Natural killer cell (primary cell): ENCODE results near the gene NAA16. TPM values are rescaled to one million over a fixed set of nuclear protein-coding genes. Genes with fewer than 3 reads are reported as not detected.

ENCODE experiments used
- ATAC-seq, 3 donors: fragments of 150-1000 bp in 2 of 3; fragments of 200-7000 bp in 1 of 3; cut with Tn5 transposase; 1 replicate in 1 of 3; 2 replicates in 2 of 3; pipeline ENCODE4 v1.10.0; 2021; ENCODE audit warnings: mild to moderate bottlenecking in 2 of 3, moderate library complexity in 2 of 3
- DNase-seq, 2 donors: peaks; one replicate each; pipeline versions ENCODE4 v3.0.0 to v3.0.0-alpha.2; 2013 to 2021; ENCODE audit warnings: mixed read lengths in 1 of 2
- H3K27ac ChIP-seq: one replicate; pipeline ENCODE4 v1.5.1; 2013; ENCODE audit warnings: mild to moderate bottlenecking, low read length
- H3K27me3 ChIP-seq: one replicate; pipeline ENCODE4 v1.6.1; 2013; ENCODE audit warnings: low read length; ENCODE audit not compliant: control insufficient read depth, insufficient read depth
- H3K36me3 ChIP-seq: one replicate; pipeline ENCODE4 v1.6.1; 2013; ENCODE audit warnings: low read length; ENCODE audit not compliant: control insufficient read depth, insufficient read depth
- H3K4me1 ChIP-seq: one replicate; pipeline ENCODE4 v1.6.1; 2013; ENCODE audit warnings: low read length; ENCODE audit not compliant: control insufficient read depth, insufficient read depth
- H3K4me3 ChIP-seq: one replicate; pipeline ENCODE4 v1.5.1; 2013; ENCODE audit warnings: low read length
- H3K9me3 ChIP-seq: one replicate; pipeline ENCODE4 v1.6.1; 2013; ENCODE audit warnings: low read length; ENCODE audit not compliant: control insufficient read depth, insufficient read depth
- H3K27ac Mint-ChIP-seq, 2 donors: one replicate each; pipeline ENCODE4 v1.8.0; 2022; ENCODE audit warnings: mild to moderate bottlenecking in 2 of 2, mixed read lengths in 2 of 2, moderate library complexity in 1 of 2
- H3K27me3 Mint-ChIP-seq, 2 donors: one replicate each; pipeline ENCODE4 v1.8.0; 2022; ENCODE audit warnings: low read depth in 2 of 2, mixed read lengths in 2 of 2
- H3K36me3 Mint-ChIP-seq: one replicate; pipeline ENCODE4 v1.8.0; 2022; ENCODE audit warnings: mixed read lengths
- H3K4me1 Mint-ChIP-seq, 2 donors: one replicate each; pipeline ENCODE4 v1.8.0; 2022; ENCODE audit warnings: mixed read lengths in 2 of 2
- H3K4me3 Mint-ChIP-seq: one replicate; pipeline ENCODE4 v1.8.0; 2022; ENCODE audit warnings: mild to moderate bottlenecking, moderate library complexity, mixed read lengths
- H3K9me3 Mint-ChIP-seq, 2 donors: one replicate each; pipeline ENCODE4 v1.8.0; 2022; ENCODE audit warnings: mixed read lengths in 2 of 2
- WGBS: methylation state at CpG from one replicate; pipeline ENCODE4 v1.1.7; 2013; ENCODE audit warnings: missing lambda C conversion rate; ENCODE audit not compliant: insufficient coverage; 5-methylcytosine and 5-hydroxymethylcytosine counted together
- intact Hi-C: fragments of 100-400 bp; cut with micrococcal nuclease; formaldehyde crosslinking; loops from one replicate; pipeline ENCODE4 v1.14.2; 2022
- total RNA-seq, 4 donors: library from RNA; stranded (reverse); fragments of 120-200 nt in 1 of 4; gene quantifications; one replicate each; pipeline versions ENCODE4 v1.2.3 to v1.2.4, GENCODE V29; 2013 to 2022
- TF ChIP-seq, protein P1 (sequence below): fragments of 200-600 bp; IDR thresholded peaks from one replicate; pipeline ENCODE4 v1.8.0; 2022; ENCODE audit warnings: antibody characterized with exemption

The NAA16 gene
- total RNA-seq, 3 donors from 2014 or later (not counting 1 experiment from before 2014, with no cell fraction given) = 49.4 to 55.3 (median 53.1) TPM

DNA sequence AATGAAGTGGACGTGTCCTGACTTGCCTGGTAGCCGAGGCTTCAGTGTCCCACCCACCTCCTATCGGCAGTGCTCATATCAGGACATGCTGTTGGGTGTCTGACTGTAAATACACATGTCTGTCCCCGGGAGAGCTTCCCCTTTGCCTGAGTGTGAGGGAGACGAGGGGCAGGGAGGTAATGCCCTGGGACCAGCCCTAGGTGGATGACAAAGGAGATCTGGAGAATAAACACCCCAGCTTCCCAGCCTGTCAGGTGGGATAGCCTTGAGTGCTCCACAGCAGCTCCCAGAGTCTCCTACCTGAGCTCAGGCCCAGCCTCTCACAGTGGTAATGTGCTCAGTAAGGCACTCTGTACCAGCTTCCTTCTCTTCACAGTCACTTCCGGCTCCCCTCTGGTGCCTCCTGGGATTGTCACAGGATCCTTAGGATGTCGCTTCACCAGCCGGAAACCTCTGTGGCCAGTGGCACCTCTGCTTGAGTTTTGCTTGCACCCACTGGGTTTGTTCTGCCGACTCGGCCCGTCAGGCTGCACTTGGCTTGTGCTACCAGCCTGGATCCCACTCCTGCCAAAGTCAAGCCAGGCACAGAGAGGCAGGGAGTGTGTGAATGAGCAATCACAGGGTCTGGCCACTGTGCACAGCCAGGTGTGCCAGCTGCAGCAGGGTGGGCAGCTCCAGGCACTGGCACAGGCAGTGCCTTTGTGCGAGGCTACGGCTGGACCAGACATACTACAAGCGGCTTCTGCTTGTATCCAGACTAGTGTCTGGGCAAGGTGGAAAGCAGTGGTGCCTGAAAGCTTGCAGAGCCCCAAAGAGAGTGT, 91.8 kb downstream of the NAA16 start:
- Mint-ChIP-seq H3K27me3 (peaks cover 0 to 7% of the 10 kb centered on the region in 2 donors), H3K9me3 (no peaks in the 10 kb centered on the region), H3K4me1 (no peaks in the 10 kb centered on the region), H3K27ac (no peak overlapping the region), H3K4me3 (no peak overlapping the region), H3K36me3 (no peaks in the 10 kb centered on the region)
- 94% methylated on average over 14 of the region's 14 CpGs for WGBS
- H3K4me1 ChIP-seq = no peaks in the 10 kb centered on the region
- TF ChIP-seq, protein P1, sequence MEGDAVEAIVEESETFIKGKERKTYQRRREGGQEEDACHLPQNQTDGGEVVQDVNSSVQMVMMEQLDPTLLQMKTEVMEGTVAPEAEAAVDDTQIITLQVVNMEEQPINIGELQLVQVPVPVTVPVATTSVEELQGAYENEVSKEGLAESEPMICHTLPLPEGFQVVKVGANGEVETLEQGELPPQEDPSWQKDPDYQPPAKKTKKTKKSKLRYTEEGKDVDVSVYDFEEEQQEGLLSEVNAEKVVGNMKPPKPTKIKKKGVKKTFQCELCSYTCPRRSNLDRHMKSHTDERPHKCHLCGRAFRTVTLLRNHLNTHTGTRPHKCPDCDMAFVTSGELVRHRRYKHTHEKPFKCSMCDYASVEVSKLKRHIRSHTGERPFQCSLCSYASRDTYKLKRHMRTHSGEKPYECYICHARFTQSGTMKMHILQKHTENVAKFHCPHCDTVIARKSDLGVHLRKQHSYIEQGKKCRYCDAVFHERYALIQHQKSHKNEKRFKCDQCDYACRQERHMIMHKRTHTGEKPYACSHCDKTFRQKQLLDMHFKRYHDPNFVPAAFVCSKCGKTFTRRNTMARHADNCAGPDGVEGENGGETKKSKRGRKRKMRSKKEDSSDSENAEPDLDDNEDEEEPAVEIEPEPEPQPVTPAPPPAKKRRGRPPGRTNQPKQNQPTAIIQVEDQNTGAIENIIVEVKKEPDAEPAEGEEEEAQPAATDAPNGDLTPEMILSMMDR = no peak
- no peak for DNase-seq
- H3K27me3 ChIP-seq = no peaks in the 10 kb centered on the region
- ATAC-seq = peak; percentile 23 to 44 (median 33)
- H3K36me3 ChIP-seq = no peaks in the 10 kb centered on the region
- no peak overlapping the region for H3K4me3 ChIP-seq
- no peak overlapping the region for H3K27ac ChIP-seq
- intact Hi-C loops = no loop called here
- H3K9me3 ChIP-seq = no peaks in the 10 kb centered on the region

DNA sequence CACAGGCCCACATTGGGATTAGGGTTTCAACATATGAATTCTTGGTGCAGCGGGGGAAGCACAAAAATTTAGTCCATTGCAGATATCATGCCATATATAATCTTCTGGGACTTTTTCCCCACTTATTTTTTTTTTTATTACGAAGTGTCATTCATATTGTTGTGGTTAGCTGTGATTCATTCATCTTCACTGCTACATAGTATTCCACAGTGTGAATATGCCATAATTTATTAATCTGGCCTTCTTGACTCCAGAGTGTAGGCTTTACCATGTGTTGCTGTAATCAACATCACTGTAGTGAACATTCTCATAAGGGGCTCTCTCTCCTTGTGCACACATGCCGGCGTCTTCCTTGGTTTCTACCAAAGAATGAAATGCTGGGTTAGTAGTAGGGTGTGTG, 92.9 kb downstream of the NAA16 start:
- H3K4me3 ChIP-seq = no peak overlapping the region
- H3K27me3 ChIP-seq = no peaks in the 10 kb centered on the region
- ATAC-seq = no peak
- intact Hi-C loops = no loop called here
- no peaks in the 10 kb centered on the region for H3K4me1 ChIP-seq
- Mint-ChIP-seq H3K4me1 (no peaks in the 10 kb centered on the region), H3K9me3 (no peaks in the 10 kb centered on the region), H3K4me3 (no peak overlapping the region), H3K36me3 (no peaks in the 10 kb centered on the region), H3K27ac (no peak overlapping the region), H3K27me3 (peaks cover 0 to 18% of the 10 kb centered on the region in 2 donors)
- no peaks in the 10 kb centered on the region for H3K36me3 ChIP-seq
- H3K9me3 ChIP-seq = no peaks in the 10 kb centered on the region
- TF ChIP-seq, protein P1 = no peak
- DNase-seq = no peak
- H3K27ac ChIP-seq = no peak overlapping the region
- 83% methylated on average over 1 of the region's 4 CpGs for WGBS

DNA sequence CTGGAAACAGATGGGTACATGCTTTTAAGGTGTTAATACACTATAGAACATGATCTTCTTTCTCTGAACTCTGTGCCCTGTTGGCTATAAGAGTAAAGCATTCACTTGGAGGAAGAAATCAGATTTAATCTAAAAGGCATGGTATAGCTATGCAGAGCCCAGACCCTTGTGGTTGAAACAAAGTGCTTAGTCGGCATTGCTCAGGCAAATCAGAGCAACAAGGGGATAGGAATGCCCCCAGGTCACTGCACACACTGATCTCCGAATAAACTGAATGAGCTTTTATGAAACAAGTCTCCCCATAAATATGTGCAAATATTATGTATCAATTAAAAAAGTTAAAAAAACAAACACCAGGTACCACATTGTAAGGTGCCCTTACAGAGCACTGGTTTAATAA, 94.3 kb downstream of the NAA16 start:
- DNase-seq (no peak), ATAC-seq (no peak)
- peaks cover 0 to 22% of the 10 kb centered on the region in 2 donors for H3K27me3 Mint-ChIP-seq
- Histone ChIP-seq H3K4me3 (no peak overlapping the region), H3K36me3 (no peaks in the 10 kb centered on the region), H3K27ac (no peak overlapping the region), H3K4me1 (no peaks in the 10 kb centered on the region), H3K9me3 (no peaks in the 10 kb centered on the region), H3K27me3 (no peaks in the 10 kb centered on the region)
- H3K9me3 Mint-ChIP-seq = no peaks in the 10 kb centered on the region
- H3K4me1 Mint-ChIP-seq = no peaks in the 10 kb centered on the region
- intact Hi-C loops = no loop called here
- H3K27ac Mint-ChIP-seq = no peak overlapping the region
- 80% methylated on average over 1 of the region's 2 CpGs for WGBS
- no peaks in the 10 kb centered on the region for H3K36me3 Mint-ChIP-seq
- no peak overlapping the region for H3K4me3 Mint-ChIP-seq
- TF ChIP-seq, protein P1 = no peak

DNA sequence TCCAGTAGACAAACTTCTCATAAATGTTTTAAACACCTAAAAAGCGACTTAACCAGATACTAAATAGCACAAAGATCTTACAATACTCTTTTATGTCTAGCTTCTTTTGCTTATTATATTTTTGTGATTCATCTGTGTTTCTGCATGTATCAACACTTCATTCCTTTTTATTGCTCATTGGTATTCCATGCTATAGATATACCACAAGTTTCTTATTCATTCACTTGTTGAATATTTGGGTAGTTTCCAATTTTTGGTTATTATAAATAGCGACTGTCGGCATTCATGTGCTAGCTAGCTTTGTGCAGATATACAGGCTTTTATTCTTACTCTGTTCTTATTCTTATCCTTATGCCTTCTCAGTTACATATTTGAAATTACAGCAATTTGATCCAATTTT, 96.3 kb downstream of the NAA16 start:
- H3K9me3 Mint-ChIP-seq = no peaks in the 10 kb centered on the region
- DNase-seq (no peak), ATAC-seq (no peak)
- H3K36me3 Mint-ChIP-seq = no peaks in the 10 kb centered on the region
- TF ChIP-seq, protein P1 = no peak
- H3K27me3 ChIP-seq = no peaks in the 10 kb centered on the region
- no peaks in the 10 kb centered on the region for H3K4me1 Mint-ChIP-seq
- H3K27me3 Mint-ChIP-seq = peaks cover 0 to 22% of the 10 kb centered on the region in 2 donors
- H3K36me3 ChIP-seq = no peaks in the 10 kb centered on the region
- H3K4me1 ChIP-seq = no peaks in the 10 kb centered on the region
- no peak overlapping the region for H3K27ac Mint-ChIP-seq
- intact Hi-C loops = no loop called here
- no peak overlapping the region for H3K4me3 ChIP-seq
- H3K4me3 Mint-ChIP-seq = no peak overlapping the region
- no peak overlapping the region for H3K27ac ChIP-seq
- no peaks in the 10 kb centered on the region for H3K9me3 ChIP-seq
- no CpG with 5 or more reads among the region's 3 CpGs for WGBS
